GM12878 (cell line): ENCODE measurements around the gene A3GALT2. TPM values are rescaled to one million over a fixed set of nuclear protein-coding genes. Genes with fewer than 3 reads are reported as not detected.

Experiments
- BHLHE40 ChIP-seq, 2 experiments: fragments of 450-650 bp in 1 of 2; IDR thresholded peaks; 2 replicates each; pipeline ENCODE4 v1.6.1; 2011 to 2017; ENCODE audit warnings: low read depth in 2 of 2, borderline replicate concordance in 1 of 2, improper control_type of control experiment in 1 of 2, low read length in 1 of 2, mild to moderate bottlenecking in 1 of 2
- CBX3 ChIP-seq: fragments of 200-600 bp; sonication (generic); IDR thresholded peaks from 2 replicates; pipeline ENCODE4 v1.6.1; 2016; ENCODE audit warnings: low read depth, borderline replicate concordance
- CTCF ChIP-seq, 3 experiments: IDR thresholded peaks in 2 of 3; conservative IDR thresholded peaks in 1 of 3; 2 replicates each; pipeline ENCODE4 v1.5.1; 2011; ENCODE audit warnings: low read depth in 3 of 3, low read length in 3 of 3, mild to moderate bottlenecking in 3 of 3, control low read depth in 2 of 3, moderate library complexity in 2 of 3, inconsistent platforms in 1 of 3, mixed read lengths in 1 of 3; ENCODE audit not compliant: control insufficient read depth in 2 of 3, insufficient read depth in 1 of 3; ENCODE audit errors: extremely low read depth in 1 of 3
- HDGF ChIP-seq: fragments of 450-650 bp; IDR thresholded peaks from 2 replicates; pipeline ENCODE4 v1.6.1; 2016; ENCODE audit warnings: antibody characterized with exemption
- JUND ChIP-seq: IDR thresholded peaks from 2 replicates; pipeline ENCODE4 v1.6.1; 2012; ENCODE audit warnings: low read depth, mild to moderate bottlenecking, low read length, improper control_type of control experiment, moderate library complexity
- MEF2B ChIP-seq: fragments of 450-650 bp; IDR thresholded peaks from 2 replicates; pipeline ENCODE4 v1.6.1; 2018; ENCODE audit warnings: mild to moderate bottlenecking, moderate library complexity; ENCODE audit not compliant: partially characterized antibody, poor library complexity, severe bottlenecking
- MLLT1 ChIP-seq: fragments of 450-650 bp; IDR thresholded peaks from 2 replicates; pipeline ENCODE4 v1.6.1; 2016; ENCODE audit warnings: mild to moderate bottlenecking
- MTA2 ChIP-seq: fragments of 450-650 bp; IDR thresholded peaks from 2 replicates; pipeline ENCODE4 v1.6.1; 2016; ENCODE audit warnings: low read depth, mild to moderate bottlenecking, moderate library complexity
- NR2C2 ChIP-seq: IDR thresholded peaks from 2 replicates; pipeline ENCODE4 v1.6.1; 2011; ENCODE audit warnings: borderline replicate concordance, low read depth; ENCODE audit not compliant: control insufficient read depth, insufficient read length
- RAD51 ChIP-seq: fragments of 450-650 bp; IDR thresholded peaks from 2 replicates; pipeline ENCODE4 v1.6.1; 2016; ENCODE audit warnings: moderate library complexity, mild to moderate bottlenecking, inconsistent platforms
- RB1 ChIP-seq: fragments of 450-650 bp; formaldehyde crosslinking; IDR thresholded peaks from 2 replicates; pipeline ENCODE4 v1.6.1; 2017; ENCODE audit warnings: mild to moderate bottlenecking, borderline replicate concordance
- RELA ChIP-seq: fragments of 450-650 bp; IDR thresholded peaks from 2 replicates; pipeline ENCODE4 v1.8.0; 2014; ENCODE audit warnings: borderline replicate concordance; ENCODE audit not compliant: partially characterized antibody
- SMC3 ChIP-seq: IDR thresholded peaks from 2 replicates; pipeline ENCODE4 v1.6.1; 2011; ENCODE audit warnings: low read length, improper control_type of control experiment, borderline replicate concordance
- SREBF2 ChIP-seq: IDR thresholded peaks from 2 replicates; pipeline ENCODE4 v1.6.1; 2012; ENCODE audit warnings: mild to moderate bottlenecking, low read length
- STAT1 ChIP-seq: fragments of 450-650 bp; conservative IDR thresholded peaks from 2 replicates; pipeline ENCODE4 v1.6.1; 2014; ENCODE audit warnings: antibody characterized with exemption, mild to moderate bottlenecking
- ZBED1 ChIP-seq: IDR thresholded peaks from 2 replicates; pipeline ENCODE4 v1.6.1; 2016; ENCODE audit warnings: borderline replicate concordance
- ZBTB33 ChIP-seq: fragments of 450-650 bp; IDR thresholded peaks from 2 replicates; pipeline ENCODE4 v1.6.1; 2017; ENCODE audit warnings: mild to moderate bottlenecking
- polyA plus RNA-seq, 11 experiments: library from polyadenylated mRNA; depleted of rRNA in 4 of 11; unstranded in 6 of 11; stranded (reverse) in 5 of 11; fragments of >200 nt; fragmentation: Nextera tagmentation in 4 of 11; fragmentation: Illumina TruSeq in 1 of 11; extraction: Ambion mirVana in 4 of 11; extraction: Trizol in 1 of 11; gene quantifications; 1 replicate in 1 of 11; 2 replicates in 10 of 11; pipeline versions ENCODE4 v1.2.1 to v1.2.3, GENCODE V29; 2011 to 2016; ENCODE audit warnings: inconsistent platforms in 2 of 11, missing spikeins in 2 of 11, low read depth in 1 of 11
- total RNA-seq, 4 experiments: library from RNA; depleted of rRNA in 3 of 4; stranded (reverse); fragments of >200 nt in 3 of 4; fragmentation: Illumina TruSeq in 1 of 4; extraction: Trizol in 1 of 4; gene quantifications; 2 replicates each; pipeline versions ENCODE4 v1.2.1 to v1.2.3, GENCODE V29; 2013 to 2021
- TF ChIP-seq, protein P1 (sequence below): fragments of 450-650 bp; IDR thresholded peaks from 2 replicates; pipeline ENCODE4 v1.6.1; 2017; ENCODE audit warnings: mild to moderate bottlenecking, low read depth, inconsistent platforms; ENCODE audit not compliant: poor library complexity, severe bottlenecking

Gene A3GALT2
- total and polyA plus RNA-seq, 10 of the 15 experiments (the other 5 are each of a cell fraction or from before 2014, with no cell fraction given): not detected

GRCh38 chr1:33295450-33296081, 25.3 kb downstream of the A3GALT2 start (continued):
- peak; percentile 97 to 99 (median 98); a peak in 5 of 6 replicates for TF ChIP-seq CTCF (IDR thresholded peaks at IDR 0.05 in 2 of 3, conservative IDR thresholded peaks at IDR 0.05 in 1 of 3; ENCODE audit: control insufficient read depth in 2 of 3, extremely low read depth in 1 of 3, insufficient read depth in 1 of 3, low read depth in 3 of 3, low read length in 3 of 3)
- no peak for TF ChIP-seq ZBTB33
- no peak for TF ChIP-seq JUND
- TF ChIP-seq MTA2: no peak
- peak; percentile 70 for TF ChIP-seq RELA
- no peak for TF ChIP-seq STAT1
- TF ChIP-seq SMC3: peak; percentile 98
- 0 out of 2 replicates have a peak, but pooled peaks have one; percentile 50 for TF ChIP-seq RB1
- TF ChIP-seq, protein P1, sequence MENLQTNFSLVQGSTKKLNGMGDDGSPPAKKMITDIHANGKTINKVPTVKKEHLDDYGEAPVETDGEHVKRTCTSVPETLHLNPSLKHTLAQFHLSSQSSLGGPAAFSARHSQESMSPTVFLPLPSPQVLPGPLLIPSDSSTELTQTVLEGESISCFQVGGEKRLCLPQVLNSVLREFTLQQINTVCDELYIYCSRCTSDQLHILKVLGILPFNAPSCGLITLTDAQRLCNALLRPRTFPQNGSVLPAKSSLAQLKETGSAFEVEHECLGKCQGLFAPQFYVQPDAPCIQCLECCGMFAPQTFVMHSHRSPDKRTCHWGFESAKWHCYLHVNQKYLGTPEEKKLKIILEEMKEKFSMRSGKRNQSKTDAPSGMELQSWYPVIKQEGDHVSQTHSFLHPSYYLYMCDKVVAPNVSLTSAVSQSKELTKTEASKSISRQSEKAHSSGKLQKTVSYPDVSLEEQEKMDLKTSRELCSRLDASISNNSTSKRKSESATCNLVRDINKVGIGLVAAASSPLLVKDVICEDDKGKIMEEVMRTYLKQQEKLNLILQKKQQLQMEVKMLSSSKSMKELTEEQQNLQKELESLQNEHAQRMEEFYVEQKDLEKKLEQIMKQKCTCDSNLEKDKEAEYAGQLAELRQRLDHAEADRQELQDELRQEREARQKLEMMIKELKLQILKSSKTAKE: no peak
- TF ChIP-seq CBX3: no peak
- 0 out of 2 replicates have a peak, but pooled peaks have one; percentile 34 for TF ChIP-seq MLLT1
- TF ChIP-seq BHLHE40 (IDR thresholded peaks at IDR 0.05; ENCODE audit: borderline replicate concordance in 1 of 2, low read depth in 2 of 2, low read length in 1 of 2): no peak
- TF ChIP-seq SREBF2: no peak
- TF ChIP-seq HDGF: peak; percentile 62; the same call in 1 of the 2 replicates
- TF ChIP-seq ZBED1: no peak
- TF ChIP-seq NR2C2: no peak
- TF ChIP-seq RAD51: no peak
- TF ChIP-seq MEF2B: no peak
